AML-193 (cell line): ENCODE measurements around the gene ABCD1.
"Not testable (repeated sequence)": the region's sequence is repeated elsewhere in the genome, so short reads cannot be mapped to it uniquely, and the experiment has no call there.

ENCODE experiments used
- DNase-seq, 2 experiments: peaks; one replicate each; lab custom pipeline; 2025; lab: John Stamatoyannopoulos, UW

Gene ABCD1

DNA sequence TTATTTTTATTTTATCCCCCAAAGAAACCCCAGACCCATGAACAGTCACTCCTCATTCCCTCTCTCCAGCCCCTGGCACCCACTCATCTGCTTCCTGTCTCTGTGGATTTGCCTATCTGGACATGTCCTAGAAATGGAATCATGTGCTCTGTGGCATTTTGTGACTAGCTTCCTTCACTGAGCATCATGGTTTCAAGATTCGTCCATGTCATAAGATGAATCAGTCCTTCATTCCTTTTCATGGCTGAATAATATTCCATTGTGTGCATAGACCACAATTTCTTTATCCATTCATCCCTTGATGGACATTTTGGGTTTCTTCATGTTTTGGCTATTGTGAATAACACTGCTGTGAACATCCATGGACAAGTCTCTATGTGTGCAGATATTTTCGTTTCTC lies 10.2 kb downstream of the ABCD1 start:
- no peak for DNase-seq

DNA sequence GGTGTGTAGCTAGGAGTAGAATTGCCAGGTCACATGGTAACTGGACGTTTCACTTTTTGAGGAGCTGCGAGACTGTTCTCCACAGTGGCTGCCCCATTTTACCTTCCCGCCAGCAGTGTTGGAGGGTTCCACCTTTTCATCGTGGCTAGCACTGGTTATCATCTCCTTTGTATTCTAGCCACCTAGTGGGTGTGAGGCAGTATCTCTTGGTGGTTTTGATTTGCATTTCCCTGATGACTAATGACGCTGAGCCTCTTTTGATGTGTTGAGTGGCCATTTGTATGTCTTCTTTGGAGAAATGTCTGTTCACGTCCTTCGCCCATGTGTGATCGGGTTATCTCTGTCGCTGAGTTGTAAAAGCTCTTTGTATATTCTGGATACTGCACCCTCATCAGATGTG lies 10.6 kb downstream of the ABCD1 start:
- DNase-seq: no peak

DNA sequence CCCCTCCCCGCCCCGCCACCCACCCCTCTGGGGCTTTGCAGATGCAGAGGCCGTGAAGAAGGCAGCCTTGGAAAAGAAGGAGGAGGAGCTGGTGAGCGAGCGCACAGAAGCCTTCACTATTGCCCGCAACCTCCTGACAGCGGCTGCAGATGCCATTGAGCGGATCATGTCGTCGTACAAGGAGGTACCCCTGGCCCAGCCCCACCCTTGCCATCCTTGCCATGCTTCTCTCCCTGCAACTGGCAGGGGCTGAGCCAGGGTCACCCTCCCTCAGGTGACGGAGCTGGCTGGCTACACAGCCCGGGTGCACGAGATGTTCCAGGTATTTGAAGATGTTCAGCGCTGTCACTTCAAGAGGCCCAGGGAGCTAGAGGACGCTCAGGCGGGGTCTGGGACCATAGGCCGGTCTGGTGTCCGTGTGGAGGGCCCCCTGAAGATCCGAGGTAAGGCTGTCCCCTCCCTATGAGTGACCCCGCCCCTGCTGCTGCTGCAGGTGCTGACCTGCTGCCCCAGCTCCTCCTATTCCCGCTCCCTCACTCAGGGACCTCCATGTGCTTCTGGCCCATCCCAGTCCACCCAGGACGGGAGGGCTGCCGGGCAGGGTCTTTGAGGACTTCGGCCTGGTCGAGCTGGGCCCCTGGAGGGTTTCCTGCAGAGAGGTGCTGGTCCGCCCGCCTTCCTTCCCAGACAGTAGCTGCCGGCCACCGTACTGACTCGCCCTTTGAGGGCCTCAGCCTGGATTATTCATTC lies 11.6 kb downstream of the ABCD1 start:
- no peak for DNase-seq

DNA sequence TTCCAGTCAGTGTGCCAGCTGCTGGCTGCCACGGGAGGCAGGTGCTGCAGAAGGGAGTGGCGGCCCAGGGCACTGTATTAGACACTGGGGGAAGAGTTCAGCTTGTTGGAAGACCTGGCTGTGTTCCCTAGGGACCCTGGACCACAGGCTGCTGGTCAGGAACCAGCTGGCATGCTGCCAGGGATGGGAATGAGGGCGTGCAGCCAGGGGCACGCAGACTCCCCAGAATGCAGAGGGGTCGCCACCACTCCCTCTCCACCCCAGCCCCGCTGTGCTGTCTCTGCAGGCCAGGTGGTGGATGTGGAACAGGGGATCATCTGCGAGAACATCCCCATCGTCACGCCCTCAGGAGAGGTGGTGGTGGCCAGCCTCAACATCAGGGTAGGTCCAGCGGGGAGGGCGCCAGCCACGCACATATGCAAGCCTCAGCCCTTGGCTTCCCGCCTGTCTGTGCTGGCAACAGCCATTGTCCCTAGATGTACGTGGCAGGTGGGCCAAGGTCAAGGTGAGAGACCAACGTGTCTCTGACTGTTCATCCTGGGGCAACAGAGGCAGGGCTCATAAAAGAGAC lies 12.3 kb downstream of the ABCD1 start:
- DNase-seq: no peak

DNA sequence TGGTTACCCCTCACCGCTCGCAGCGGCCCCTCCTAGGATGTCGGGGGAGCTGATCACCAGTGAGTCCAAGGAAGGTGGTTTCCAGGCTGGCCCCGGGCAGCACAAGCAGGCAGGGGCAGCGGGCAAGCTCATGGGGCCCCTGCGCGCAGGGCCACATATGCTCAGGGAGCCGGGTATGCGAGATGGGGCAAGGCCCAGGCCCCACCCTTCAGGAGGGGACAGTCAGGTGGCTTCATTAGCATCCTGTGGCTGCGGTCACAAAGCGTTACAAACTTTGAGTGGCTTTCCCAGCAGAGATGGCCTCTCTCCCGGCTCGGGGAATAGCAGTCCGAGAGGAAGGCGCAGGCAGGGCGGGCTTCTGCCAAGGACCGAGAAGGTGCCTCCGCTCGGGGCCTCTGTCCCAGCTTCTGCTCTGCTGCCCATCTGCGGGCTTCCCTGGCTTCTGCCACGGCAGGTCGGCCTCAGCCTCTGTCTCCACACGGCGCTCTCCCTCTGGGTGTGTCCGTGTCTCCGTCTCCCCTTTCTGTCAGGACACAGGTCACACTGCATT lies 13.5 kb downstream of the ABCD1 start:
- no peak for DNase-seq

DNA sequence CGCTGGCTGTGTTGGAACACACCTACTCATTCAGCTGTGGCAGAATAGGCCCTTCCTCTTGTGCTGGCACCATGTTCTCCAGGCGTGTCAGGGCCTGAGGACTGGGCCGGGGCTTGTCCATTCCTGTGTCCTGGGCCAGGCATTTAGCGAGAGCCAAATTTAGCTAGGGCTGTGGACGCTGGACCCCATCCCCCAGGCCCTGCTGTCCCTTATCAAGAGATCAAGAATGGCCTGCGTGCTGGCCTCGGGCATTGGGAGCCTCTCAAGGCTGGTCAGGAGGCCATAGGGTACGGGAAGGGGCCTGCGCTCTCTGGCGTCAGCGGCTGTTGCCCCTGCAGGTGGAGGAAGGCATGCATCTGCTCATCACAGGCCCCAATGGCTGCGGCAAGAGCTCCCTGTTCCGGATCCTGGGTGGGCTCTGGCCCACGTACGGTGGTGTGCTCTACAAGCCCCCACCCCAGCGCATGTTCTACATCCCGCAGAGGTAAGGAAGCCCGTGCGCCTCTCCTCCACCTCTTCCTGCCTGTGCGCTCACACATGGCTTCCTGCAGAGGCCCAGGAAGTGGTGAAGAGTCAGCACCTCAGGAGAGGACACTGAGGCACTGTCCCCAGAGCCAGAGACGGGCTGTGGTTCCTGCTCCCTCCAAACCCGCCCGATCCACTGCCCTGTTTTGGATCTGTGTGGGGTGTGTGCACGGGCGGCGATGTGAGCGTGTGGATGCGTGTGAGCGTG lies 15.3 kb downstream of the ABCD1 start:
- DNase-seq: no peak

DNA sequence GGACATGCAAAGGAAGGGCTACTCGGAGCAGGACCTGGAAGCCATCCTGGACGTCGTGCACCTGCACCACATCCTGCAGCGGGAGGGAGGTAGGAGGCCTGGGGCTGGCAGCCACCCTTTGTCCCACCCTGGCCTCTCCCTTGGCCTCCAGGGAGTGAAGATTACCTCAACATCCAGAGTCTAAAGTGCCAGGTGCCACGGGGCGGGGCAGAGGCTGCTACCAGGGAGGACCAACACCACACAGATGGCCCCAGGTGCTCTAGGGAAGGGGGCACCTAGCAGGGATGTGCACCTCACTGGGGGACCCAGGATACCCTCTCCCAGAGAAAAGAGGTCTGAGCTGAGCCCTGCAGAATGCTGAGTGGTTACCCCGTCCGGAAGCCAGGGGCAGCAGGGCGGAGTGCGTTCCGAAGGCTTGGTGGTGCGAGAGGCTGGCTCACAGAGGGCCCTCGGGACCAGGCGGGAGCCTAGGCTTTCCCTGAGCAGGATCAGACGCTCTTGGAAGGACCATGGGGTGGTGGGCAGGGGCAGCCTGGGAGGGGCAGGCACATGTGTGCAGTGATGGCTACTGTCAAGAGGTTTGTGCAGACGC lies 16.1 kb downstream of the ABCD1 start:
- no peak for DNase-seq

DNA sequence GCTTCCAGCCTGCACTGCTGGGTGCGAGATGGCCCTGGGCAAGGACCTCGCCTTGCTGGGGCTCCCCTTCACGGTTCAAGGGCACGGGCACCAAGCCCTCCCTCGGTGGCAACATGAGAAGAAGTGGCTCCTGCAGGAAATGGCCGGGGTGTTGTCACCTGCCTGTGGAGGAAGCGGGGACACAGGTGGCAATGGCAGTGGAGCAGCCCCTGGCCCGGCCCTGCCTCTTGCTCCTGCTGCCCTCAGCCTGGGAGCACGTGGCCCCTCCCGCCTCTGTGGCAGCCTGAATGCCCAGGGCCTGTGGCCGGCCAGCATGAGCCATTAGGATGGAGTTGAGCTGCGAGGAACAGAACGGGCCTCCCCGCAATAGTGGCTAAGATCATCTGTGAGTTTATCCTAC lies 16.8 kb downstream of the ABCD1 start:
- no peak for DNase-seq

DNA sequence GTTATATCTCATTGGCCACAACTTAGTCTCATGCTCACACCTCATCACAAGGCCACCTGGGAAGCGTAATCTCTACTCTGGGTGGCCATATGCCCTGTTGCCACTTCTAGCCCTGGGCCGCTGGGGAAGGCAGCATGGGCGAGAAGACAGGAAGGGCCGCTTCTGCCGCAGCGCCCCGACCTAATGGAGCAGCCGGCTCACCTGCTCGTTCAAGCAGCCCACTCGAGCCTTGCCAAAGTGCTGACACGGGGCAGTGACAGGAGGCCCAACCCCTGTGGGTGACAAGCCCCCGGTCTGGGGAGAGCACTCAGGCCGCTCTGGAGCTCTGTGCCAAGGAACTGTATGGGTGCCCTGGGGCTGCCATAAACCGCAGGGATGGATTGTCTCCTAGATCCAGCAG lies 17.5 kb downstream of the ABCD1 start:
- not testable (repeated sequence) for DNase-seq

DNA sequence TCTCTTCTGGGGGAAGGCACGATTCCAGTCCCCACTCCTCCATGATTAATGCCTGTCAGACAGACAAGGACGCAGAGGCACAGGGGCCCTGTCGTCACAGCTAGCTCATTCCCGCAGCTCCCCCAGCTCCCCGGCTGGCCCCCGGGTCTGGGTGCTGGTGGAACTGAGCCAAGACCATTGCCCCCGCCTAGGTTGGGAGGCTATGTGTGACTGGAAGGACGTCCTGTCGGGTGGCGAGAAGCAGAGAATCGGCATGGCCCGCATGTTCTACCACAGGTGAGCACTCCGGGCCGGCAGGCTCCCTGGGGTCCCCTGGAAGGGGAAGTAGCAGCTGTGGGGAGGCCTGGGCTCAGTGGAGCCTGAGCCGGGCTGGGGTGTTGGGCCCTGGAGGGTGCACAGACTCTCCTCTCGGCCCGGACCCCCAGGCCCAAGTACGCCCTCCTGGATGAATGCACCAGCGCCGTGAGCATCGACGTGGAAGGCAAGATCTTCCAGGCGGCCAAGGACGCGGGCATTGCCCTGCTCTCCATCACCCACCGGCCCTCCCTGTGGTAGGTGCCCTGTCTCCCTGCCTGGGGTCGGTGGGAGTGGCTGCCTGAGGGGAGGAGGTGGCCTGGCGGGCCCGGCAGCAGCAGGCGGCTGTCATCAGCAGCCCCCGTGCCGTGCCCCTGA lies 18.3 kb downstream of the ABCD1 start:
- DNase-seq: not testable (repeated sequence)

DNA sequence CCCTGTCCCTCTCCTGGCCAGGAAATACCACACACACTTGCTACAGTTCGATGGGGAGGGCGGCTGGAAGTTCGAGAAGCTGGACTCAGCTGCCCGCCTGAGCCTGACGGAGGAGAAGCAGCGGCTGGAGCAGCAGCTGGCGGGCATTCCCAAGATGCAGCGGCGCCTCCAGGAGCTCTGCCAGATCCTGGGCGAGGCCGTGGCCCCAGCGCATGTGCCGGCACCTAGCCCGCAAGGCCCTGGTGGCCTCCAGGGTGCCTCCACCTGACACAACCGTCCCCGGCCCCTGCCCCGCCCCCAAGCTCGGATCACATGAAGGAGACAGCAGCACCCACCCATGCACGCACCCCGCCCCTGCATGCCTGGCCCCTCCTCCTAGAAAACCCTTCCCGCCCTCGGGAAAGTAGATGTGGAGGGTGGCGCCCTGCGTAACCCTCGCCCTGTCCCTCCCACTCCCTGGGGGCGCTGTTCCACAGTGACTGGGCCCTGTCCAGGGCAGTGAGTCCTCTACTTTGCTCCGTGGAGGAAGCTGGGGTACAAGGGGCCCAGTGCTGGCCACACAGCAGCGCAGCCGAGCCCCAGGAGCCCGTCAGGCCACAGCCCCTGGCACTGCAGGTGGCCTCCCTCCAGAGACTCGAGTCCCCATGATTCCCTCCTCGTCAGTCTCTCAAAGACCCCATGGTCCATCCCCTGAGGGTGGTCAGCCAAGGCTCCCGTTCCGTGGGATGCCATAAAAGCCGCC lies 19.0 kb downstream of the ABCD1 start:
- not testable (repeated sequence) for DNase-seq

DNA sequence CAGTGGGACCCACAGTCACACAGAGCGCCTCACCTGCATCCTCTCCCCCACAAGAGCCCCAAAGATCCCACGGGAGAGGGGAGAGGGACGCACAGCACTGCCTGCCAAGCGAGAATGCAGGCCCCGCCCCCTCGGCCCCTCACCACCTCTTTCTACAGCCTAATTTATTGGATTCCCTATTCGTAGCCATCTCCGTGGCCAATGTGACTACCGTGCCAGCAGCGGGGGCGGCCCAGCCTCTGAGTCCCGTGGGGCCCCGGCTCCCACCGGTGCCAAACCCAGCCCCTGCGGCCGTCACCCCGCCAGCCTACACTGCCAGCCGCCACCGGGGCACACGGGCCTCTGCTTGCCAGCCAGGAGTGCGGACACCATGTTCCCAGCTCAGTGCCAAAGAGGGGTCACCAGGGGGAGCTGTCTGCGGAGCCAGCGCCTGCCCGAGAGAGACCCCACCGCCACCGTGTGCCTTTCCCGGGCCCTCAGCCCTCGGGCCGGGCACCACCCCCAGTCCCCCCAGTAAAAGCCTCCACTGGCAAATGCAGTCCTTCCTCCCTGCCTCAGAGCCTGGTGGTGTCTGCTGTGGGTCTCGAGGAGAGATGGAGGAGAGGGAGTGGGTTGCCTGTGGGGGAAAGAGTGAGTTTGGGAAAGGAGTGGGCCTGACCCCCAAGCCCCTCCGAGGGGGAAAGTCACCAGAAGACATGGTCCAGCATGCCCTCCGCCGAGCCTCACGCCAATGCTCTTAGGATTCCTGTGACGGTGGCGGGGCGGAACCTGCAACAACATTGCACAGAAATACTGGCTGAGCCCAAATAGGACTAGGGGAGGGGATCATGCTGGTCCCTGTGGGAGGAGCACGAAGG lies 19.8 kb downstream of the ABCD1 start:
- no peak for DNase-seq

DNA sequence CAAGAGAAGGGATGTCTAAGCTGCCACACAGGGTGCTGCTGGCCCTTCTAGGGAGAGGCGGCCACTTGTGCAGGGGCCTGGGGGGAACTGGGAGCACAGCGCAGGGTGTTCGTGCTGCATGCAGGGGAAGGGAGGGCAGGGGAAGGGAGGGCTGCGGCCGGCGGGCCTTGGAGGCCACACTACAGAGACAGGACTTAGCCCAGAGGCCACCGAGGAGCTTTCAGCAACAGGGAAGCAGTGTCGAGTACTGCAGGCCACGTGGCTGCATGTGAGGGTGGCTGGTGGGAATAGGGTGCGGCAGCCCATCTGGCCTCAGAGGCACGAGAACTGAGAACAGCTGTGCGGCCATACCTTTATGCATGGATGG lies 20.4 kb downstream of the ABCD1 start:
- DNase-seq: not testable (repeated sequence)

DNA sequence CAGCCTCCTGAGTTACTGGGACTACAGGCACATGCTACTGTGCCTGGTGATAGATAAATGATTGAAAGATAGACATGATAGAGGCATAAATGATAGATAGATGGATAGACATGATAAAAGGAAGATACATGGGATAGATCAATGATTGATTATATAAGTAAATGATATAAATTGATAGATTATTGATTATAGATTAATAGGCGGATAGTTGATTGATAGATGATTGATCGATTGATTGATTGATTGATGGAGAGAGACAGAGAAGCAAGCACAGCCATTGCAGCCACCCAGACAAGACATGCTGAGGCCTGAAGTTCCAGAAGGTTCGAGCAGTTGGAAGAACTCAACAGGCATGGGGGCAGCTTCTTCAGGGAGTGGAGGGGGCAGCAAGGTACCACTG lies 21.7 kb downstream of the ABCD1 start:
- no peak for DNase-seq

DNA sequence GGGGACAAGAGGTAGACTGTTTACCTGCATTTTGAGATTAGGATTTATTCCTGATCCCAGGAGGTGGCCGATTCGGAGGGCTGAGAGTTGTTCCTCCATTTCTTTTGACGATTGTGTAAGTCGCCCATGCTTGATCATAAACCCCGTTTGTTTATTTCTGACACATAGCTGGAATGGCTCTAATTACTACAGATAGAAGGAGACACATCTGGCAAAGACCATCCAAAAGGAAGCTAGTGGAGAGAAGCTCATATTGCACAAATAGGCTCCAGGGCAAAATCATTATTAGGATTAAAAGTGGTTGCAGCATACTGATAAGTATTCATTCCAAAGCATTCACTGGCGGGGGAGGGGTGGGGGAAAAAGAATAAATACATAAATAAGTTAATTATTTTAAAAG lies 22.3 kb downstream of the ABCD1 start:
- DNase-seq: not testable (repeated sequence)

DNA sequence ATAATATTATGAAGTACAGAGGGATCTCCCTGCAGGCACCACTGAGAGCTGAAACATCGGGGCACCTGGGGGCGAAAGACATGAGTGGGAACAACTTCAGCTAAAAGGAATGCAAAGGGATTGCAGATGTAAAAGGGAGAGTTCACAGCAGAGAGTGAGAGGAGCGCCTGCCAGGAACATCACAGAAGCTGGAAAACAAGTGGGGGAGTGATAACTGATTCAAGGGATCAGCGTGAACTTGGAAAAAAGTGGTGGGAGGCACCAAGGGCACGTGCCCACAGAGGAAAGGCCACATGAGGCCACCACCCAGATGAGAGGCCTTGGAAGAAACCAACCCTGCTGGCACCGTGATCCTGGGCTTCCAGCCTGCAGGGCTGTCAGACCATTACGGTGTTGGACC lies 24.4 kb downstream of the ABCD1 start:
- not testable (repeated sequence) for DNase-seq

DNA sequence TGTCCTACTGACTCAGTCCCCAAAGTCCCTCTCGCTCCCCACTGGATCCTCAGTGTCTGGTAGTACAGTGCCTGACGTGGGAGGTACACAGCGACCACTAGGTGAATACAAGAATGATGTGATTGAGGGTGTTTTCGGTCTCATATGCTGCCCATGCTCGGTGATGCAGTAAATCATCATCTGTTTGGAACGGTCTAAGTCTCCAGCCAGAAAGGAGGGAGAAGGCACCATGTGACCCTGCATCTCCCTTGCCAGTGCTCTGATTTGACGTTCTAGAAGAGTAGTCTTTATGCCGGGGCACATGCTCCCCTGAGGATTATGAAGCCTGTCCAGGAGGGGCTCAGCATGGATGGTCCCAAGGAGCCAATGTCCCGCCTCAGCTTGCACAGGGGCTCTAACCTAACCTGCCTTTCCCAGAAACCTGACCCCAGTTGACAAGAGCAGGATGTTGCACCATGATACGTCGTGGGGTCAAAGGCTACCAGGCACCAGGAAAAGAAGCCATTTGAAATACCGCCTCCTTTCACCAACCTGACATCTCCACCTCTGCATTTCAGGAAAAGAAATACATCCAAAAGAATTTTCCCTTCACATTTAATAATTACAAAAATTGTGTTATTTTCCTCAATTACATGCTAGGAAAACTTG lies 25.6 kb downstream of the ABCD1 start:
- DNase-seq: no peak

DNA sequence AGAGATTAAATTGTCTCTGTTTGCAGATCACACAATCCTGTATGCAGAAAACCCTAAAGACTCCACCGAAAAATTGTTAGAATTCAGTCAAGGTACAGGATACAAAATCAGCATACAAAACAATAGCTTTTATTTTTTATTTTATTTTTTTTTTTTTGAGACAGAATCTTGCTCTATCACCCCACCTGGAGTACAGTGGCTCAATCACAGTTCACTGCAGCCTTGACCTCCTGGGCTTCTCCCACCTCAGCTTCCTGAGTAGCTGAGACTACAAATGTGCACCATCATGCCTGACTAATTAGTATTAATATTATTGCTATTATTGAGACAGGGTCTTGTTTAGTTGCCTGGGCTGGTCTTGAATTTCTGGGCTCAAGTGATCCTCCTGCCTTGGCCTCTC lies 30.5 kb downstream of the ABCD1 start:
- DNase-seq: no peak

DNA sequence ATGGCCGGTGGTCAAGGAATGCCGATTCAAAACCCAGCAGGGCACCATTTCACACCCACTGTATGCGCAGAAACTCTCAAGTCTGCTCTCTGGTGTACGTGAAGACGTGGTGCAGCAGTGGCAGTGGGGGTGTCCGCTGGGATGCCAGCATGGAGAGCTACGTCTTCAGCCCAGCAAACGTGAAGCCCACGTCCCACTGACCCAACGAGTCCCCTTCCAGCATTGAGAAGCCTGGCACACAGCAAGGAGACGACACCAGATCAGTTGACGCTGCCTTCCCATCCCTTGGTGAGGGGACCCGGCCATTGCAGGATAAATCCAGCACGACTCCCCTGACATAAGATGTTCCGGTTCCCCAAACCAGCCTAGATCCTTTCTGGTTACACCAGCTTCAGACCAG lies 37.2 kb downstream of the ABCD1 start:
- DNase-seq: no peak

DNA sequence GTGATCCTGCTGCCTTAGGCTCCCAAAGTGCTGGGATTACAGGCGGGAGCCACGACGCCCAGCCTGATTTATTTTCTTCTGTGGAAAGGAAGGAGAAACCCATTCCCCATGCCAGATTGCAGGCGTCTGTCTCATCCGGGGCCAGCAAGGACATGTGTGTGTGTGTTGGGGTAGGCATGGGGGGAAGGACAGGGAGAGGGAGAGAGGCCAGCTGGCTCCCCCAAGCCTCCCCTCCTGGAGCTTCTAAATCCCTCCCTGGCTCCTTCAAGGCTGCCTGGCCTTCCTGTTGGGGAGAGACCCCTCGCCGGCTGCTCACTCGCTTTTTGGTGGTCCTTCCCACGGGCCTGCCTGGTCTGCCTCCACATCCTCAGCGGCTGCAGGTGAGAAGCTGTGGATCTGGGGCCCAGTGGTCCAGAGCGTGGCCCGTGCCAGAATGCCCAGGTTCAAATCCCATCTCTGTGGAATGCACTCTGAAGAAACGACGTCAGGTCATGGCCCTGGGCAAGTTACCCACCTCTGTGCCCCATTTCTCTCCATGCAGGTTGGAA lies 38.0 kb downstream of the ABCD1 start:
- no peak for DNase-seq
